Measurements from ENCODE around the gene USP6NL.
A peak's percentile ranks its signal among the peaks of the same experiment; 100 is the strongest.

DNA sequence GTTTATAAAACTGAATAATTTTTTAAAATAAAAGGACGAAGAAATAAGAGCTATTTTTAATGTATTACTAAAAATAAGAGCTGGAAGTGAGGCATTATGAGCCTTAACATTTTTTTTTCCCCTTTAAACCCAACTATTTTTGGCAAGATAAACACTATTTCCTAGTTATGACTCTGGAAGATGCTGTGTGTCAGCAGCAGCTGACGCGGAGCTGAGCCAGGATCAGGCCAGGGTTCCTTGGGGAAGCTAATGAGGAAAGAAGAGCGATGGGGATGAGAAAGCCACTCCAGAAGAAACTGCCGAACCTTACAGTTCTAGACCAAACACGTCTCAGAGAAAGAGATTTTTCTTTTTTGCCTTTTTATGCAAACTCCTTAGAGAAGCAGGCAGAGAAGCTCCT lies 85.9 kb downstream of the USP6NL start:
- peak; percentile 33 to 60 for TF ChIP-seq POLR2AphosphoS5 (IDR thresholded peaks at IDR 0.05)
- TF ChIP-seq, protein P1, sequence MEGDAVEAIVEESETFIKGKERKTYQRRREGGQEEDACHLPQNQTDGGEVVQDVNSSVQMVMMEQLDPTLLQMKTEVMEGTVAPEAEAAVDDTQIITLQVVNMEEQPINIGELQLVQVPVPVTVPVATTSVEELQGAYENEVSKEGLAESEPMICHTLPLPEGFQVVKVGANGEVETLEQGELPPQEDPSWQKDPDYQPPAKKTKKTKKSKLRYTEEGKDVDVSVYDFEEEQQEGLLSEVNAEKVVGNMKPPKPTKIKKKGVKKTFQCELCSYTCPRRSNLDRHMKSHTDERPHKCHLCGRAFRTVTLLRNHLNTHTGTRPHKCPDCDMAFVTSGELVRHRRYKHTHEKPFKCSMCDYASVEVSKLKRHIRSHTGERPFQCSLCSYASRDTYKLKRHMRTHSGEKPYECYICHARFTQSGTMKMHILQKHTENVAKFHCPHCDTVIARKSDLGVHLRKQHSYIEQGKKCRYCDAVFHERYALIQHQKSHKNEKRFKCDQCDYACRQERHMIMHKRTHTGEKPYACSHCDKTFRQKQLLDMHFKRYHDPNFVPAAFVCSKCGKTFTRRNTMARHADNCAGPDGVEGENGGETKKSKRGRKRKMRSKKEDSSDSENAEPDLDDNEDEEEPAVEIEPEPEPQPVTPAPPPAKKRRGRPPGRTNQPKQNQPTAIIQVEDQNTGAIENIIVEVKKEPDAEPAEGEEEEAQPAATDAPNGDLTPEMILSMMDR (IDR thresholded peaks at IDR 0.05): no peak

Data from esophagus muscularis mucosa (tissue), 3 donors.